ENCODE data around the gene SYNGR3. TPM values are rescaled to one million over a fixed set of nuclear protein-coding genes. Genes with fewer than 3 reads are reported as not detected.
"Not testable (repeated sequence)": the region's sequence is repeated elsewhere in the genome, so short reads cannot be mapped to it uniquely, and the experiment has no call there.

Gene SYNGR3
- total RNA-seq, 1 experiment from 2014 or later: 15.2 TPM

DNA sequence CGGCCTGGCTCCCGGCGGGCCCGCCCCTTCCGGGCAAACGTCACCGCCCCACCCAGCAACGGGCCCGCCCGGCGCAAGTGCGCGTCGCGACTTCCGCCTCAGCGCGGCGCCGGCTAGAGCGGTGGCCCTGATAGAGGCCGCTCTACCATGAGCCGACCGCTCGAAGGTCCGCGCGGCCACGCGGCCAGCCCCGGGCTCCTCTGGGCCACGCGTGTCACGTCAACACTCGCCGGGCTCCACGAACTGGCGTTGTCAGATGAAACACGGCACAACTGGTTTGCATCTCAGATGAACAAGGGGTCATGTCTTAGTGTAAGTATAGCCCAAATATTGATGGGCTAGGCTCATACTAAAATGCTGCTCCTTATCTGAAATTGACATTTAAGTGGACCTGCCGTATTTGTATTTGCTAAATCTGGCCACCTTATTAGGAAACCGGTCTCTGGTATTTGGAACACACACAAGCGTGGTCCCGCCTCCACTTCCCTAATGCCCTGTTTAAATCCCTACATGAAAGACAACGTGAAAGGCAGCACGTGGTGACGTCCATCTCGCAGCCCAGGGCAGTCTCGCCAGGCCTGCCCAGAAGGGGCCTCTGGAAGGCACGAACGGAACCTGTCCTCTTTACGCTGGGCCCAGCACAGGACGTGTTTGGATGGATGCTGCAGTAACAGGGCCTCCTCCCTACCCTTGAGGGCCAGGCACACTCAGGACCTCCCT lies 20.2 kb downstream of the SYNGR3 start, which contains the start of gene ZNF598:
TSS of gene ZNF598 (minus strand) at position 31 of the 720 bp plus-strand sequence.
- DNase-seq (ENCODE audit: low read depth, low spot score): no peak
- Histone ChIP-seq H3K4me1 (ENCODE audit: control insufficient read depth, insufficient read depth, low read length) (peaks cover 36% of the 10 kb centered on the region), H3K9me3 (ENCODE audit: control insufficient read depth, insufficient read depth, low read depth, low read length) (no peaks in the 10 kb centered on the region), H3K4me3 (ENCODE audit: low read depth in 2 of 2, low read length in 2 of 2) (peak within 1 kb of the TSS; percentile 85 to 94), H3K36me3 (ENCODE audit: control insufficient read depth, insufficient read depth, low read length) (no peaks in the 10 kb centered on the region; the same call in 1 of the 2 replicates), H3K27me3 (ENCODE audit: control insufficient read depth, insufficient read depth, low read length) (no peaks in the 10 kb centered on the region), H3K27ac (ENCODE audit: low read length) (peak within 1 kb of the TSS; percentile 100)
- TF ChIP-seq SIN3A (IDR thresholded peaks at IDR 0.05; ENCODE audit: borderline replicate concordance, insufficient read depth, low read depth, low read length) (peak; percentile 52; the same call in 1 of the 2 replicates), TCF7L2 (IDR thresholded peaks at IDR 0.05; ENCODE audit: low read depth, low read length) (peak; percentile 37; the same call in 1 of the 2 replicates), POLR2AphosphoS5 (IDR thresholded peaks at IDR 0.05; ENCODE audit: low read depth, low read length) (peak; percentile 93)
- TF ChIP-seq, protein P1, sequence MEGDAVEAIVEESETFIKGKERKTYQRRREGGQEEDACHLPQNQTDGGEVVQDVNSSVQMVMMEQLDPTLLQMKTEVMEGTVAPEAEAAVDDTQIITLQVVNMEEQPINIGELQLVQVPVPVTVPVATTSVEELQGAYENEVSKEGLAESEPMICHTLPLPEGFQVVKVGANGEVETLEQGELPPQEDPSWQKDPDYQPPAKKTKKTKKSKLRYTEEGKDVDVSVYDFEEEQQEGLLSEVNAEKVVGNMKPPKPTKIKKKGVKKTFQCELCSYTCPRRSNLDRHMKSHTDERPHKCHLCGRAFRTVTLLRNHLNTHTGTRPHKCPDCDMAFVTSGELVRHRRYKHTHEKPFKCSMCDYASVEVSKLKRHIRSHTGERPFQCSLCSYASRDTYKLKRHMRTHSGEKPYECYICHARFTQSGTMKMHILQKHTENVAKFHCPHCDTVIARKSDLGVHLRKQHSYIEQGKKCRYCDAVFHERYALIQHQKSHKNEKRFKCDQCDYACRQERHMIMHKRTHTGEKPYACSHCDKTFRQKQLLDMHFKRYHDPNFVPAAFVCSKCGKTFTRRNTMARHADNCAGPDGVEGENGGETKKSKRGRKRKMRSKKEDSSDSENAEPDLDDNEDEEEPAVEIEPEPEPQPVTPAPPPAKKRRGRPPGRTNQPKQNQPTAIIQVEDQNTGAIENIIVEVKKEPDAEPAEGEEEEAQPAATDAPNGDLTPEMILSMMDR (IDR thresholded peaks at IDR 0.05): no peak
- TF ChIP-seq, protein P2, sequence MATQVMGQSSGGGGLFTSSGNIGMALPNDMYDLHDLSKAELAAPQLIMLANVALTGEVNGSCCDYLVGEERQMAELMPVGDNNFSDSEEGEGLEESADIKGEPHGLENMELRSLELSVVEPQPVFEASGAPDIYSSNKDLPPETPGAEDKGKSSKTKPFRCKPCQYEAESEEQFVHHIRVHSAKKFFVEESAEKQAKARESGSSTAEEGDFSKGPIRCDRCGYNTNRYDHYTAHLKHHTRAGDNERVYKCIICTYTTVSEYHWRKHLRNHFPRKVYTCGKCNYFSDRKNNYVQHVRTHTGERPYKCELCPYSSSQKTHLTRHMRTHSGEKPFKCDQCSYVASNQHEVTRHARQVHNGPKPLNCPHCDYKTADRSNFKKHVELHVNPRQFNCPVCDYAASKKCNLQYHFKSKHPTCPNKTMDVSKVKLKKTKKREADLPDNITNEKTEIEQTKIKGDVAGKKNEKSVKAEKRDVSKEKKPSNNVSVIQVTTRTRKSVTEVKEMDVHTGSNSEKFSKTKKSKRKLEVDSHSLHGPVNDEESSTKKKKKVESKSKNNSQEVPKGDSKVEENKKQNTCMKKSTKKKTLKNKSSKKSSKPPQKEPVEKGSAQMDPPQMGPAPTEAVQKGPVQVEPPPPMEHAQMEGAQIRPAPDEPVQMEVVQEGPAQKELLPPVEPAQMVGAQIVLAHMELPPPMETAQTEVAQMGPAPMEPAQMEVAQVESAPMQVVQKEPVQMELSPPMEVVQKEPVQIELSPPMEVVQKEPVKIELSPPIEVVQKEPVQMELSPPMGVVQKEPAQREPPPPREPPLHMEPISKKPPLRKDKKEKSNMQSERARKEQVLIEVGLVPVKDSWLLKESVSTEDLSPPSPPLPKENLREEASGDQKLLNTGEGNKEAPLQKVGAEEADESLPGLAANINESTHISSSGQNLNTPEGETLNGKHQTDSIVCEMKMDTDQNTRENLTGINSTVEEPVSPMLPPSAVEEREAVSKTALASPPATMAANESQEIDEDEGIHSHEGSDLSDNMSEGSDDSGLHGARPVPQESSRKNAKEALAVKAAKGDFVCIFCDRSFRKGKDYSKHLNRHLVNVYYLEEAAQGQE (IDR thresholded peaks at IDR 0.05; ENCODE audit: insufficient read depth in 1 of 2, low read depth in 2 of 2, low read length in 1 of 2): peak in 1 of 2 experiments; percentile 41; a peak in 1 of 4 replicates
- peak; percentile 94 for ATAC-seq
- BruUV-seq (replicated peaks): TSS peak; percentile 99
- ChIA-PET CTCF (no interaction called here), POLR2A (no interaction called here)
- in situ Hi-C loops (cut with HindIII; ENCODE audit: low pct_unique_long_range_greater_than_20kb, low sequenced_read_pairs) (no loop called here), intact Hi-C loops (cut with micrococcal nuclease; ENCODE audit: unreplicated experiment) (no loop called here)

DNA sequence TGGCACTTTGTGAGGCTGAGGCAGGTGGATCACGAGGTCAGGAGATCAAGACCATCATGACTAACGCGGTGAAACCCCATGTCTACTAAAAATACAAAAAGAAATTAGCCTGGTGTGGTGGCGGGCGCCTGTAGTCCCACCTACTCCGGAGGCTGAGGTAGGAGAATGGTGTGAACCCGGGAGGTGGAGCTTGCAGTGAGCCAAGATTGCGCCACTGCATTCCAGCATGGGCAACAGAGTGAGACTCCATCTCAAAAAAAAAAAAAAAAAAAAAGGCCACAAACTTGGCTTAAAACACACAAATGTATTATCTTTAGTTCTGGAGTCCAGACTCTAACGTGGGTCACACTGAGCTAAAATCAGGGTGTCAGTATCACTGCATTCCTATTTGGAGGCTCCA lies 22.0 kb downstream of the SYNGR3 start:
- ChIA-PET CTCF (interaction anchor here (0.6 to 0.7 kb wide), 2 partner anchors 9 to 11 kb away, joined by 5 to 11 read pairs; no protein-coding TSS in a partner anchor), POLR2A (interaction anchor here (0.5 to 0.6 kb wide), 2 partner anchors 33 to 77 kb away, joined by 3 to 4 read pairs; no protein-coding TSS in a partner anchor)
- DNase-seq (ENCODE audit: low read depth, low spot score); H3K9me3 ChIP-seq (ENCODE audit: control insufficient read depth, insufficient read depth, low read depth, low read length); ATAC-seq; H3K27me3 ChIP-seq (ENCODE audit: control insufficient read depth, insufficient read depth, low read length); in situ Hi-C loops (cut with HindIII; ENCODE audit: low pct_unique_long_range_greater_than_20kb, low sequenced_read_pairs); H3K36me3 ChIP-seq (ENCODE audit: control insufficient read depth, insufficient read depth, low read length); BruUV-seq (replicated peaks); H3K27ac ChIP-seq (ENCODE audit: low read length); H3K4me3 ChIP-seq (ENCODE audit: low read depth in 2 of 2, low read length in 2 of 2); intact Hi-C loops (cut with micrococcal nuclease; ENCODE audit: unreplicated experiment): not testable (repeated sequence)
- peaks cover 21% of the 10 kb centered on the region for H3K4me1 ChIP-seq (ENCODE audit: control insufficient read depth, insufficient read depth, low read length)

DNA sequence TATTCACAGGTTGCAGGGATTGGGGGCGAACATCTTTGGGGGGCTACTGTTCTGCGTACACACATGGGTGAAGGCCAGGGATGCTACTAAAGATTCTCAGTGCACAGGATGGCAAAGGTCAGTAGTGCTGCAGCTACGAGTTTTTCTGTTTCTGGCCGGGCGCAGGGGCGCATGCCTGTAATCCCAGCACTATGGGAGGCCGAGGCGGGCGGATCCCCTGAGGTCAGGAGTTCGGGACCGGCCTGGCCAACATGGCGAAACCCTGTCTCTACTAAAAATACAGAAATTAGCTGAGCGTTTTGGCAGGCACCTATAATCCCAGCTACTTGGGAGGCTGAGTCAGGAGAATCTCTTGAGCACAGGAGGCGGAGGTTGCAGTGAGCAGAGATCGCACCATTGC lies 23.8 kb downstream of the SYNGR3 start:
- no peaks in the 10 kb centered on the region for H3K9me3 ChIP-seq (ENCODE audit: control insufficient read depth, insufficient read depth, low read depth, low read length)
- POLR2A ChIA-PET: no interaction called here
- BruUV-seq (replicated peaks): no TSS peak
- ATAC-seq (no peak), DNase-seq (ENCODE audit: low read depth, low spot score) (no peak)
- no peak for TF ChIP-seq POLR2AphosphoS5 (IDR thresholded peaks at IDR 0.05; ENCODE audit: low read depth, low read length)
- TF ChIP-seq, protein P1 (IDR thresholded peaks at IDR 0.05): no peak
- no peak for TF ChIP-seq TCF7L2 (IDR thresholded peaks at IDR 0.05; ENCODE audit: low read depth, low read length)
- TF ChIP-seq, protein P2 (IDR thresholded peaks at IDR 0.05; ENCODE audit: insufficient read depth in 1 of 2, low read depth in 2 of 2, low read length in 1 of 2): no peak
- no peak for TF ChIP-seq SIN3A (IDR thresholded peaks at IDR 0.05; ENCODE audit: borderline replicate concordance, insufficient read depth, low read depth, low read length)
- H3K4me3 ChIP-seq (ENCODE audit: low read depth in 2 of 2, low read length in 2 of 2): no peak overlapping the region
- no peak overlapping the region for H3K27ac ChIP-seq (ENCODE audit: low read length)
- no peaks in the 10 kb centered on the region for H3K27me3 ChIP-seq (ENCODE audit: control insufficient read depth, insufficient read depth, low read length)
- peaks cover 7% of the 10 kb centered on the region for H3K4me1 ChIP-seq (ENCODE audit: control insufficient read depth, insufficient read depth, low read length)
- intact Hi-C loops (cut with micrococcal nuclease; ENCODE audit: unreplicated experiment) (no loop called here), in situ Hi-C loops (cut with HindIII; ENCODE audit: low pct_unique_long_range_greater_than_20kb, low sequenced_read_pairs) (no loop called here)
- CTCF ChIA-PET: interaction anchor here (0.7 kb wide), 1 partner anchor 9 kb away, joined by 7 read pairs; no protein-coding TSS in a partner anchor
- H3K36me3 ChIP-seq (ENCODE audit: control insufficient read depth, insufficient read depth, low read length): no peaks in the 10 kb centered on the region; the same call in 1 of the 2 replicates
